ENCODE measurements around the gene SLC47A1.

Gene SLC47A1

DNA sequence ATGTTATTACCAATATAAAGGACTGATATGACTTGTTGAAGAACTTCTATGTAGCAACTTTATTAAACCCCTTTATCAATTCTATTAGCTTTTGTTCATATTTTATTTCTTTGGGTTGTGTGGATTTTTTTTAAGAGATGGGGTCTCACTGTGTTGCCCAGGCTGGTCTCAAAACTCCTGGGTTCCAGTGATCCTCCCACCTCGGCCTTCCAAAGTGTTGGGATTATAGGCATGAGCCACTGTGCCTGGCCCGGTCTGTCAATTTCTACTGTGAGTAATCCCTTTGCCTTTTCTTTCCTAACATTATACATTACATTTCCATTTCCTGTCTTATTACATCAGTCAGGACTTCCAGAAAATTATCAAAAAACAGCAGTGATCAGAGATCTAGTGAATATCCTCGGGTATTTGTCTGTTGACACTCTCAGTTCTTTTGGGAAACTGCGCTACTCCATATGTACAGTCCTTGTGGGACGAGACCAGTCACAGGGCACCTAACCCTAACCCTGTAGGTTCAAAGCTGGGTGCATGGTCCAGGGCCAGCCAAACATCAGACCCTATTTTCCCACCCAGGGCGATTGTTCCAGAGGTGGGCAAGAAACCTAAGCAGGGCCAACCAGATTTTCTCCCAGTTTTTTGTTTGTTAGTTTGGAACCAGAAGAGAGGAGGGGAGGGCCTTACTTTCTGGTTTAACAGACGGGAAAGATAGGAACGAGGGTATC lies 1.7 kb upstream of the SLC47A1 start:
- Histone ChIP-seq H3K36me3 (ENCODE audit: control insufficient read depth, insufficient read depth, low read length, severe bottlenecking) (no peaks in the 10 kb centered on the region), H3K4me3 (ENCODE audit: low read length) (no peak overlapping the region), H3K4me1 (ENCODE audit: control insufficient read depth, insufficient read depth, low read length) (peaks cover 5% of the 10 kb centered on the region), H3K9ac (ENCODE audit: low read length) (no peak overlapping the region), H3K9me3 (ENCODE audit: control insufficient read depth, low read length) (no peaks in the 10 kb centered on the region), H3K27me3 (replicated peaks; ENCODE audit: control insufficient read depth, insufficient read depth, low read length) (peaks cover 13% of the 10 kb centered on the region)
- DNase-seq (ENCODE audit: low read depth), result no peak

DNA sequence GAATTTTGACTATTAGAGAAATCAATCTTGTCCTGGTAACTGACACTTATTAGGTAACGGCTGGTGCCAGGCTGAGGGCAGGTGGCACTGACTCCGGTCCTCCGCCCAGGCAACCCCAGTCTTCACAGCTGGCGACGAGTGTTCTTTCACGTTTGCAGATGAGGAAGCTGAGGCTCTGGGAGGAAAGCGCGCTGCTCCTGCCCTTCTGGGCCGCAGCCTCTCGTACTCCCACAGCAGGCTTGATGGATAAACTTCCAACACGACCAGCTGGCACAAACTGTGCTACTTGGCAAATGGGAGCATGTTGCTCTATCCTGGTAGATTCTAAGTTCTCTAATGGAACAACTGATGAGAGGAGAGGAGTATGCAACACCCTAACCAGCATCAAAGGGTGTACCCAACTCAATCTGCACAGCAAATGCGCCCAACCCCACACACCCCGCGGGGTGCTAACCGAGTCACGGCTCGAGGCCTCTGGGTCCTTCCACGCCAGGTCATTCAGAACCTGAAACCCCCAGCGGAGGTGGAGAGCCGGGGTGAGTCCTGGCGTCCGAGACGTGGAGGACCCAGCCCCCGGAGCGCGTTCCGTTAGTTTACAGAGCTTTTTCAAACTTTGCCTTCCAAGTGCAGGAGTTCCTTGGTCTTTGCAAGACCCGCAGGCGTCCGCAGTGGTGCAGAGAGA lies 477 bp upstream of the SLC47A1 start:
- no peak for DNase-seq (ENCODE audit: low read depth)
- H3K27me3 ChIP-seq (replicated peaks; ENCODE audit: control insufficient read depth, insufficient read depth, low read length), result peaks cover 14% of the 10 kb centered on the region
- H3K36me3 ChIP-seq (ENCODE audit: control insufficient read depth, insufficient read depth, low read length, severe bottlenecking), result no peaks in the 10 kb centered on the region
- no peak overlapping the region for H3K9ac ChIP-seq (ENCODE audit: low read length)
- peak overlapping the region; percentile 77 for H3K4me3 ChIP-seq (ENCODE audit: low read length)
- H3K9me3 ChIP-seq (ENCODE audit: control insufficient read depth, low read length), result no peaks in the 10 kb centered on the region
- peaks cover 5% of the 10 kb centered on the region for H3K4me1 ChIP-seq (ENCODE audit: control insufficient read depth, insufficient read depth, low read length)

DNA sequence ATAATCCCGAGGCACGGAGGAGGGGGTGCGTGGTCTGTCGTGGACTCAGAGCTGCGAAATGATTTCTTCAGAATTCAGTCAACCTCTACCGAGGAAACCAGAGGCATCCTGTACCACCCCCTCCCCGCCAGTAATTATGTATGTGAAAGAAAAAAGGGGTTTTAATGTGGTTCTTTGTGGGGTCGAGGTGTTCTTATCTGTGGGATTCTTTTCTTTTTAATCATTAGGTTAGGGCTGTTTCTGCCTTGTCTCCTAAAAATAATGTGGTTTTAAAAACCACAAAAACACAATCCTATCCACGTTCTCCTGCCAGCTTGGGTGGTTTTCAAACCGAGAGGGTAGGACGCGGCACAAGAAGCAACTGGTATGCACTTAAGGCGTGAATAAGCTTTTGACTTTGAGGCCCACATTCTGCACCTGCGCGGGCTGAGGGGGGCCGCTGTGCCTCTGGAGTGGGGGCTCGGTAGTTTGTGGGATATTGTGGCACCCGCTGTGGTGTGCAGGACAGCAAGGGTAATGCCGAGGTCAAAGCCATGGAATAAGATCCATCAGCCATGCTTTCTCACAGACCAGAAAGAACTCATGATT lies 1.0 kb downstream of the SLC47A1 start:
- DNase-seq (ENCODE audit: low read depth), result no peak
- Histone ChIP-seq H3K36me3 (ENCODE audit: control insufficient read depth, insufficient read depth, low read length, severe bottlenecking) (no peaks in the 10 kb centered on the region), H3K9me3 (ENCODE audit: control insufficient read depth, low read length) (no peaks in the 10 kb centered on the region), H3K27me3 (replicated peaks; ENCODE audit: control insufficient read depth, insufficient read depth, low read length) (peaks cover 14% of the 10 kb centered on the region), H3K4me3 (ENCODE audit: low read length) (peak overlapping the region; percentile 77), H3K9ac (ENCODE audit: low read length) (no peak overlapping the region), H3K4me1 (ENCODE audit: control insufficient read depth, insufficient read depth, low read length) (peaks cover 5% of the 10 kb centered on the region)

DNA sequence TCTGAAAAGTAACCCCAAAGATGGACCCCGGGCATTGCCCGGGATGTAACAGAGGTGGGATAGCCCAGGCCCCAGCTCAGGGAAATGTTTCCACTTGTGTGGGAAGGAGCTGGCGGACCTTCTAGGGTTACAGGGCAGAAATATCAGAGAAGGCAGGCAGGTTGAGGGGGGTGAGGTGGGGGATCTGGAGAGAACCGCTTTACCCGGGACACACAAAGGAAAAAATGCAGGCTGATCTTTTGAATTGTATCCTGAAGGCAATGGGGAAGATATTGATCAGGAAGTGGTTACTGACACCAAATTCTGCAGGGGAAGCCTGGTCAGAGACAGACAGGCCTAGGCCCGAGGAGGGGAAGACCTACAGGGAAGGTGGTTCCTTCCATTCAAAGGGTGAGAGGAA lies 3.5 kb downstream of the SLC47A1 start:
- no peak overlapping the region for H3K4me3 ChIP-seq (ENCODE audit: low read length)
- H3K9me3 ChIP-seq (ENCODE audit: control insufficient read depth, low read length), result no peaks in the 10 kb centered on the region
- H3K36me3 ChIP-seq (ENCODE audit: control insufficient read depth, insufficient read depth, low read length, severe bottlenecking), result no peaks in the 10 kb centered on the region
- H3K9ac ChIP-seq (ENCODE audit: low read length), result no peak overlapping the region
- H3K4me1 ChIP-seq (ENCODE audit: control insufficient read depth, insufficient read depth, low read length), result peaks cover 5% of the 10 kb centered on the region
- no peak for DNase-seq (ENCODE audit: low read depth)
- peaks cover 14% of the 10 kb centered on the region for H3K27me3 ChIP-seq (replicated peaks; ENCODE audit: control insufficient read depth, insufficient read depth, low read length)

- no peak for DNase-seq (ENCODE audit: low read depth)
- peaks cover 5% of the 10 kb centered on the region for H3K4me1 ChIP-seq (ENCODE audit: control insufficient read depth, insufficient read depth, low read length)
- no peaks in the 10 kb centered on the region for H3K9me3 ChIP-seq (ENCODE audit: control insufficient read depth, low read length)
- H3K9ac ChIP-seq (ENCODE audit: low read length), result no peak overlapping the region
- H3K27me3 ChIP-seq (replicated peaks; ENCODE audit: control insufficient read depth, insufficient read depth, low read length), result peaks cover 14% of the 10 kb centered on the region
- H3K4me3 ChIP-seq (ENCODE audit: low read length), result no peak overlapping the region
- H3K36me3 ChIP-seq (ENCODE audit: control insufficient read depth, insufficient read depth, low read length, severe bottlenecking), result no peaks in the 10 kb centered on the region
Measured at GRCh38 chr17:19538095-19539039, 4.7 kb downstream of the SLC47A1 start.

GRCh38 chr17:19539040-19539399 lies 5.4 kb downstream of the SLC47A1 start:
- Histone ChIP-seq H3K27me3 (replicated peaks; ENCODE audit: control insufficient read depth, insufficient read depth, low read length) (peaks cover 14% of the 10 kb centered on the region), H3K4me3 (ENCODE audit: low read length) (no peak overlapping the region), H3K4me1 (ENCODE audit: control insufficient read depth, insufficient read depth, low read length) (peaks cover 5% of the 10 kb centered on the region), H3K36me3 (ENCODE audit: control insufficient read depth, insufficient read depth, low read length, severe bottlenecking) (no peaks in the 10 kb centered on the region), H3K9ac (ENCODE audit: low read length) (no peak overlapping the region), H3K9me3 (ENCODE audit: control insufficient read depth, low read length) (no peaks in the 10 kb centered on the region)
- no peak for DNase-seq (ENCODE audit: low read depth)

DNA sequence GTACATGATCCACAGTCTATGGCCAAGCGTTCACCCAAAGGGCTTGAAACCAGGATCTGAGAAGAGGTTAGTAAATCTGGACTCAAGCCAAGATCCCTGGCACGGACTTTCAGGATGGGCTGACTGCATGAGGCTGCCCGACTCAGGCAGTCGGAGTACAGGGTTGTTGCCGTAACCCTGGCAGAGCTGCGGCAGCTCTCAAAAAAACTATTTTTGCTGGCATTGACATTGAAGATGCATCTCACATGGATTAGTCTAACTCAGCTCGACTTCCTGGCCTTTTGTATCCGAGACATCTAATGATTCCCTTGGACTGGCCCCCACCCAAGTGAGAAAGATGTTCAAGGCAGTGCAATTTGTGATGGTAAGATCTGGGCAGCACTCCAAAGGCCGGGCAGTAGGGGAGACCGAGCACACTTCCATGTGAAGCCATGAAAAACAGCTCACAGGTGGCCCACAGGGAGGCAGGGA lies 6.2 kb downstream of the SLC47A1 start:
- Histone ChIP-seq H3K4me1 (ENCODE audit: control insufficient read depth, insufficient read depth, low read length) (no peaks in the 10 kb centered on the region), H3K4me3 (ENCODE audit: low read length) (no peak overlapping the region), H3K9me3 (ENCODE audit: control insufficient read depth, low read length) (no peaks in the 10 kb centered on the region), H3K9ac (ENCODE audit: low read length) (no peak overlapping the region), H3K36me3 (ENCODE audit: control insufficient read depth, insufficient read depth, low read length, severe bottlenecking) (no peaks in the 10 kb centered on the region), H3K27me3 (replicated peaks; ENCODE audit: control insufficient read depth, insufficient read depth, low read length) (peaks cover 8% of the 10 kb centered on the region)
- DNase-seq (ENCODE audit: low read depth), result no peak

DNA sequence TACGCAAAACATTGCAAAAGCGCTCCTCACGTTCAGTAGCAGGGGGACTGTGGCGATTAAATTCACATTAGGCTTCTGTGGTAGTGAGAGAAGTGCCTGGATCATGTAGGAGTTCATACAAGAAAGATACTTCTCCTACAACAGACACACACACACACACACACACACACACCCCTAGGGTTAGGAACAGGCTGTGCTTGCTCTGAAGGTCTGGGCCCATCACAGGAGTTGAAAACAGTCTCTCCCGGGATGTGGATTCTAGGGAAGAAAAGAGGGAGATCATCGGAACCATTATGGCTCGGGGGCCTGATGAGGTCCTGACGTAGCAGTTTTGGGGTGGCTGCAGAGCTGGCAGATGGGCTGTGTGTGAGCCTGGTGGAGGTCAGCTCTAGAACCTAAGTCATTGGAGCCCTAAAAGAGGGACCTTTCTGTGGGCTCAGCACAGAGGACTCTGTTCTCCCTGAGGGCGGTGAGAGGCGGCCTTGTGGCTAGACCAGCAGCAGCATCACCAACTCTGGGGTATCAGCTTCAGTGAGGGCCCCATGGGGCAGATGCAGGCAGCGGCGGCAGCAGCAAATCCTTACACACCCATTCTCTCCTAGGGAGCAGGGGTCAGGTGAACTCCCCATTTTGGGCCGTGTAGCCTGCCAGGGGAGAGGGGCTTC lies 7.2 kb downstream of the SLC47A1 start:
- no peaks in the 10 kb centered on the region for H3K9me3 ChIP-seq (ENCODE audit: control insufficient read depth, low read length)
- no peaks in the 10 kb centered on the region for H3K36me3 ChIP-seq (ENCODE audit: control insufficient read depth, insufficient read depth, low read length, severe bottlenecking)
- H3K27me3 ChIP-seq (replicated peaks; ENCODE audit: control insufficient read depth, insufficient read depth, low read length), result peaks cover 7% of the 10 kb centered on the region
- H3K9ac ChIP-seq (ENCODE audit: low read length), result no peak overlapping the region
- no peak overlapping the region for H3K4me3 ChIP-seq (ENCODE audit: low read length)
- H3K4me1 ChIP-seq (ENCODE audit: control insufficient read depth, insufficient read depth, low read length), result no peaks in the 10 kb centered on the region
- no peak for DNase-seq (ENCODE audit: low read depth)

- Histone ChIP-seq H3K9me3 (ENCODE audit: control insufficient read depth, low read length) (no peaks in the 10 kb centered on the region), H3K27me3 (replicated peaks; ENCODE audit: control insufficient read depth, insufficient read depth, low read length) (peaks cover 6% of the 10 kb centered on the region), H3K36me3 (ENCODE audit: control insufficient read depth, insufficient read depth, low read length, severe bottlenecking) (no peaks in the 10 kb centered on the region), H3K9ac (ENCODE audit: low read length) (no peak overlapping the region), H3K4me1 (ENCODE audit: control insufficient read depth, insufficient read depth, low read length) (no peaks in the 10 kb centered on the region), H3K4me3 (ENCODE audit: low read length) (no peak overlapping the region)
- DNase-seq (ENCODE audit: low read depth), result no peak
Measured at GRCh38 chr17:19541445-19541844, 7.8 kb downstream of the SLC47A1 start.

- Histone ChIP-seq H3K27me3 (replicated peaks; ENCODE audit: control insufficient read depth, insufficient read depth, low read length) (no peaks in the 10 kb centered on the region), H3K9ac (ENCODE audit: low read length) (no peak overlapping the region), H3K36me3 (ENCODE audit: control insufficient read depth, insufficient read depth, low read length, severe bottlenecking) (no peaks in the 10 kb centered on the region), H3K4me3 (ENCODE audit: low read length) (no peak overlapping the region), H3K4me1 (ENCODE audit: control insufficient read depth, insufficient read depth, low read length) (peaks cover 3% of the 10 kb centered on the region), H3K9me3 (ENCODE audit: control insufficient read depth, low read length) (no peaks in the 10 kb centered on the region)
- no peak for DNase-seq (ENCODE audit: low read depth)
Measured at GRCh38 chr17:19542247-19542646, 8.6 kb downstream of the SLC47A1 start.
